ENCODE results near the gene SCYL1.

Gene SCYL1

GRCh38 chr11:65572356-65573051, 47.6 kb downstream of the SCYL1 start, which contains the start of gene FAM89B:
Gene FAM89B, plus strand, starts transcription at chr11:65572538. Its CDS starts 132 bp downstream, at chr11:65572670.
- peak; percentile 62 for DNase-seq

DNA sequence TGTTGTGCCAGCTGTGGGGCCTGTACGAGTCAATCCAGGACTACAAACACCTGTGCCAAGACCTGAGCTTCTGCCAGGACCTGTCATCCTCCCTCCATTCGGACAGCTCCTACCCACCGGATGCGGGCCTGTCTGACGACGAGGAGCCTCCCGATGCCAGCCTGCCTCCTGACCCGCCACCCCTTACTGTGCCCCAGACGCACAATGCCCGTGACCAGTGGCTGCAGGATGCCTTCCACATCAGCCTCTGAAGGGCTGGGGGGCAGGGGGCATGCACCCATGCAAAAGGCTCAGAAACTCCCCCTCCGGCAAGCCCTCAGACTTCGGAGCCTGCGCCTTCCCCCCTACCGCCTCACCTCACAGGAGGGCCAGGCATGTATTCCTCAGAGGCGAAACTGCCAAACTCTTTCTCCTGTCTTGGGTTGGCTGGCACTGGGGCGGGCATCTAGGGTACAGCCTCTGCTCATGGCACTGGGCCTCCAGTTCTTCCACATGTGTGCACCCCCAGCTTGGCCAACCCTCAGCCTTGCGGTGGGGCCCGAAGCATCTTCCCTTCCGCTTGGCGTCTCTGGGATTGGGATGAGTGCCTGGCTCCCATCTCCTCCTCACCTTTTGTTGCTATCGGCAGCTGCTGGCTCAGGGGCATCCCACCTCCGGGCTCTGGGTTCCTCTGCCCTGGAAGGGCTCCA, 48.7 kb downstream of the SCYL1 start:
- DNase-seq, result no peak

DNA sequence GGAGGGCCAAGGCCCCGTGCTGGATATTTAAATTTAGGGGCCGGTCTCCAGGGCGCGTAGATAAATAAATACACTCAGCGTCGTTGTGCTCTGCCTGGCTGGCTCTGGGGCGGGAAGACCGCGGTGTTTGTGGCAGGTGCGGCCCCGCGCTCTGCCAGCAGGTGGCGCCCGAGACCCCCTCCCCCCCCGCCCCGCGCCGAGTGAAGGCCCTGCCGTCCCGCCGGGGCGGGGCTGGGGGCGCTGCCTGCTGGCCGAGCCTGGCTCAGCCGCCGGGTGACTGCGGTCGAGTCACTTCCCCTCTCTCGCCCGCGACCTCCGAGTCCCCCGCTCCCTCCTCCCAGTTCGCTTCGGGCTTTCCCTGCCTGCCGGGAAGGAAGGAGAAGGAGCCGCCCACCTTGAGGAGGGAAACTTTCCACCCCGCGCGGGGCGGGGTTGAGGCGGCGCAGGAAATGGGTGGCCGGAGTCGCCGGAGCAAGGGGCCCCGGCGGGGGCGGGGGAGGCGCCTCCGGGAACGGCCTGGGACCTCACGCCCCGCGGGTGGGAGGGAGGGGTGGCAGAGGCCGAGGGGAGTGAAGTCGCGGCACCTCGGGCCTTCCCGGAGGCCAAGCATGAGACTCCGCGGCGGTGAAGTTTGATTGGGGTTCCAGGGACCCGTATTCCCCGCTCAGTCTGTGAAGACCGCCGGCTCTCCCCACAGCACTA, 49.4 kb downstream of the SCYL1 start:
- DNase-seq, result peak; percentile 96

DNA sequence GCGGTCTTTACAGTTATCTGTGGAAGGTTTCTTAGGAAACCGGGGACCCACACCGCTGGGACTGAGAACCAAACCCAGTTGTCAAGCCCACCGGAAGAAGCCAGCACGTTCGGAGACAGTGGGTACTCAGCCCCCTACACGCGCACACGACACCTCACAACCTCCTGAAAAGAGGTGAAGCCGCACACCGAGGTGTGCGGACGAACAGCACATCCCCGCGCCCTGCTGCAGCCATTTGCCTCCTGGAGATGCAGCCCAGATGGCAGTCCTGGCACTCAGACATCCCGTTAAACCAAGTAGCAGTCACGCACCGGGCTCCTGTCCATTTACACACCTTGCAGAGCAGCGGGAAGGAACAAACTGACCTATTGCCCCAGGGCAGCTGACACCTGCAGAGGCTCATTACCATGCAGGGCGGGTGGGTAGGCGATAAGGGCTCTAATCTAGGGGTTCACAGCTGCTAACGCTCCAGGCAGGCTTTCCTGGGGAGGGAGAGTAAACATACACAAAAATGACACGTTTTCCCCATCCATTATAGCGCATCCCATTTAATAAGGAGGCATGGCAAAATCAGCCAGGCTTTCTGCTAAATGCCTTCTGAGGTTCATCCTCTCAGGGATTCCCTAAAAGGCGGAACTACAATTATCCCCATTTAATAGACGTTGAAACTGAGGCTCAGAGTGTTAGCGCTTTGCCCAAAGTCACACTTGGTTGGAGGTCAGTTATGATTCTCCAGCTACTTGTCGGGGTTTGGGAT, 50.1 kb downstream of the SCYL1 start:
- no peak for DNase-seq

DNA sequence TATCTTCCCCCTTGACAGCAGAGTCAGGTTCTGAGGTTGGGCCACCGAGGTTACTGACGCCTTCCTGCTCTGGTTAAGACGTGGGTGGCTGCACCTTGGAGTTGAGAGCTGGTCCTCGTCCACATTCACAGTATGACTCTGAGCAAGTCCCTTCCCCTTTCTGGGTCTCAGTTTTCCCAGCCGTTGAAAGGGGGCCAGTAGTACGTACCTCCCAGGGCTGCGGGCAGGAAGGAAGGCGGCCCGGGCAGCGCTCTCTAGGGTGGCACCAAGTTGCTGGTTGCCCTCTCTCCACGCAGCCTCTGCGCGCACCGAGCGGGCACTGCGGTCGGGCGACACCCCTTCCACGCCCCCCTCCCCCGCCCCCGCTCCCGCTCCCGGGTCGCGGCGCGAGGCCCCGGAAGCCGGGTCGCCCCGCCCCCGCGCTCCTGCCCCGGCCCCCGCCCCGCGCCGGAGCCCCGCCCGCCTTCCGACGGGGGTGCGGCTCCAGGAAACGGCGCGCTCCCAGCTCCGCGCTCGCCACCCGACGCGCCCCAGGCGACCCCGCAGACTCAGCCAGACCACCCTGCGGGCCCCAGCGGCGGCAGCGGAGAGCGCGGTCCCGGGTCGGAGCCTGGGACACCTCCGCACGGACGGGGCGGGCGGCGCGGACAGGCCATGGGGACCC, 50.8 kb downstream of the SCYL1 start, which contains the start of gene EHBP1L1:
Gene EHBP1L1 (plus strand): TSS at position 486 of the 664 bp plus-strand sequence. CDS start 250 bp downstream, outside the sequence.
- peak; percentile 62 for DNase-seq

- no peak for DNase-seq
These were observed 51.5 kb downstream of the SCYL1 start for GRCh38 chr11:65576232-65576866.

DNA sequence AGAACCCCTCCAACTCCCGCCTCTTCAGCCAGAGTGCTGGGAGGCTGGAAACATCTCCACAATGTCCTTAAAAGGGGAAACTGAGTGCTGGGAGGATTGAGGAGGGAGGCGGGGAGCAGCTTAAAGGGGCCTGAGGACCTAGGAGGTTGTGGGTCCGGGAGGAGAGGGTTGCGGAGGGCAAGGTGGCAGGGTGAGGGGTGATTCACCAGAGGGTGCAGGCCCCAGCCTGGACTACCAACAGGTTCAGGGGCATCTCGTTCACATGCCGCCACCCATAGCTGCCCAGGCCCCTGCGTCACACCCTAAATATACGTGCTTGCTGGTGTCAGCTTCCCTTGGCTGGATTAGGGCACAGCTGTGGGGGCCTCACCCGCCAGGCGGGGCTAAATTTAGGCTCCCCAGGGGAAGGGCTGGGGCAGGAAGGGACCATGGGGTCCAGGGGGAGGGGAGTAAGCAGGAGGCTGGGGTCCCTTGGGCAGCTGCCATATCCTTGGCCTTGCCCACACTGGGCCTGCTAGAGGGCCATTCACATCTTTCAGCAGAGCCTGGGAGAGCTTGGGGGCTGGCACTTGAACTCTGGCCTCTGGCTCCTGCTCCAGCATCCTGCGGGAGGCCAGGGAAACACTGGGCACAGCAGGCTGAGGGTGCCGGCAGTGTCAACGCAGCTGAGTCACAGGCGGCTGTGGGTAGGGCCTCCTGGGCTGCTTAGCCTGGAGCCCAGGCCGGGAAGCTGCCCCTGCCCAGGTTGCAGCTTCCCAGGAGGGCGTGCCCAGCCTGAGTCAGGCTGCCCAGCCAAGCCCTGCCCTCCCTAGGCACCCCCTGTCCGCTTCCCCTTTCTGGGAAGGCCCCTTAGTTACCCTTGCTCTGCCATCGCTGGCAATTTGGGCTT, 52.2 kb downstream of the SCYL1 start:
- DNase-seq, result peak; percentile 16

GRCh38 chr11:65577756-65578109, 52.9 kb downstream of the SCYL1 start:
- no peak for DNase-seq

DNA sequence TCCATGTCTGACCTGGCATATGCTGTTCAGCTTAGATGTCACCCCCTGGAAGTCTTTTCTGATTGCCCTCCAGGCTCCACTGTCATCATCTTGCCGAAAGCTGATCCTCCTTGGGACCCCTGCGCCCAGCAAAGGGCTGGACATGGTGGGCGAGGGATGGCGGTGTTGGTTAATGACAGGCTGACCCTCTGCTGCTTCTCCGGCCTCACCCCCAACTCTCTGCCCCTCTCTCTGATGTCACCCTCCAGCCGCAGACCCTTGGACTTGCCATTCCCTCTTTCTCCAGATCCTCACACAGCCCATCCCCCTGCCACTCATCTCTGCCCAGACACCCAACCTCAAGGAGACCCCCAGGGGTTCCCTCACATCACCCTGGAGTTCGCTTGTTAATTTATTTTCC, 53.3 kb downstream of the SCYL1 start:
- DNase-seq, result no peak

- DNase-seq, result no peak
These were observed 53.8 kb downstream of the SCYL1 start for GRCh38 chr11:65578667-65579066.

DNA sequence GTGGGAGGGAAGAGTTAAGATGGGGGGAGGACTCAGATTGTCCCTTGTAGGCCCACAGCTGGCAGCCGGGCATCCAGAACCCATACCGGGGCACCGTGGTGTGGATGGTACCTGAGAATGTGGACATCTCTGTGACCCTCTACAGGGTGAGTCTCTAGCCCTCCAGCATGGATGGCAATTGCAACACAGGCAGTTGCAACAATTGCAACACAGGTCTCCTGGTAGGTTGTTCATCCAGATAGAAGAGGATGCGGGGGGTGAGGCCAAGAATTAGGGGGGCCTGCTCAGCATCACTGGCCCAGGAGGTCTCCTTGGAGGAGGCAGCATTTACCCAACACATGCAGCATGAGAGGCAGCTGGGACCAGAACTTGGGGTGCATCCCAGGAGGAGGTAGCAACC, 54.4 kb downstream of the SCYL1 start:
- no peak for DNase-seq

DNA sequence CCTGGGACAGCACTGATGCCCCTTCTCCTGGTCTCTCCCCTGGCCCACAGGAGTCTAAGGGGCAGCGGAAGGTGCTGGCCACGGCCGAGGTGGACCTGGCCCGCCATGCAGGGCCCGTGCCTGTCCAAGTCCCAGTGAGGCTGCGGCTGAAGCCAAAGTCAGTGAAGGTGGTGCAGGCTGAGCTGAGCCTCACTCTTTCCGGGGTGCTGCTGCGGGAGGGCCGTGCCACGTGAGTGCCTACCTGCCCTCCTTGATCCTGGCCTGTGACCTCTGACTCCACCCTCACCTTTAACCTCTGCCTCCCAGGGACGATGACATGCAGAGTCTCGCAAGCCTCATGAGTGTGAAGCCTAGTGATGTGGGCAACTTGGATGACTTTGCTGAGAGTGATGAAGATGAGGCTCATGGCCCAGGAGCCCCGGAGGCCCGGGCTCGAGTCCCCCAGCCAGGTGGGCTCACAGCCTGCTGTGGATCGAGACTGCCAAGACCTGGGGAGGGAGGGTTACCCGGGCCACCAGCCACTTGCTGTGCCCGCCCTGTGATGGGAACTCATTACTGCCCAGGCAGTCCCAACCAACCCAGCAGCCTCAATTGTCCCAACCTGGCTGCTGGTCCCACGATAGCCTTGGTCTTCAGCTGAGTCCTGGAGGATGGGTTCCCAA, 55.3 kb downstream of the SCYL1 start:
- DNase-seq, result no peak

GRCh38 chr11:65580756-65581155, 55.9 kb downstream of the SCYL1 start:
- DNase-seq, result no peak

GRCh38 chr11:65581928-65582327, 57.0 kb downstream of the SCYL1 start:
- DNase-seq, result no peak

- DNase-seq, result no peak
These were observed 58.7 kb downstream of the SCYL1 start for GRCh38 chr11:65583589-65583988.

DNA sequence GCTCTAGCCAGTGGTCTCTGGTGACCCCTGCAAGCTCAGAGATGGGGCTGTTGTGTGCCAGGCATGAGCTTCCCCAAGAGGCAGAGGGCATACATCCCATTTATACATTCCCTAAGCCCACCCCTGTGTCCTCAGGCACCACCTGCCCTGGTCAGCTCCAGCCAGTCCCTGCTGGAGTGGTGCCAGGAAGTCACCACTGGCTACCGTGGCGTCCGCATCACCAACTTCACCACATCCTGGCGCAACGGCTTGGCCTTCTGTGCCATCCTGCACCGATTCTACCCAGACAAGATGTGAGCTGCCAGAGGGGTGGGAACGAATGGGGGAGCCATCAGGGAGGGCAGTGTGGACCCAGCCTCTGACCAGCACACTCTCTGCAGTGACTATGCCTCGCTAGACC, 59.2 kb downstream of the SCYL1 start:
- no peak for DNase-seq

DNA sequence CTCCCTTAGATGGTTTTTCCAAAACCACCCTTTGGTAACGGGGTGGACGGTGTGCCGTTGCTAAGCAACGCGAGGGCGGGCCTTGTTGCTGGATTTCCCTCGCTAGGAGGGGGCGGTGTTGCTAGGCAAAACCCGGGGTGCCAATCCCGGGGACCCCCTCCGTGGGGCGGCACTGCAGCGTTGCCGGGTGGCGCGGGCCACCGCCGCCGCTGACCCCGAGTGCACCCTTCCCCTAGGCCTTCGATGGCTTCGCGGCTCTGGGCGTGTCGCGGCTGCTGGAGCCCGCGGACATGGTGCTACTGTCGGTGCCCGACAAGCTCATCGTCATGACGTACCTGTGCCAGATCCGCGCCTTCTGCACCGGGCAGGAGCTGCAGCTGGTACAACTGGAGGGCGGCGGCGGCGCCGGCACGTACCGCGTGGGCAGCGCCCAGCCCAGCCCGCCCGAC, 59.9 kb downstream of the SCYL1 start:
- no peak for DNase-seq

- DNase-seq, result no peak
These were observed 60.7 kb downstream of the SCYL1 start for GRCh38 chr11:65585396-65586246.

DNA sequence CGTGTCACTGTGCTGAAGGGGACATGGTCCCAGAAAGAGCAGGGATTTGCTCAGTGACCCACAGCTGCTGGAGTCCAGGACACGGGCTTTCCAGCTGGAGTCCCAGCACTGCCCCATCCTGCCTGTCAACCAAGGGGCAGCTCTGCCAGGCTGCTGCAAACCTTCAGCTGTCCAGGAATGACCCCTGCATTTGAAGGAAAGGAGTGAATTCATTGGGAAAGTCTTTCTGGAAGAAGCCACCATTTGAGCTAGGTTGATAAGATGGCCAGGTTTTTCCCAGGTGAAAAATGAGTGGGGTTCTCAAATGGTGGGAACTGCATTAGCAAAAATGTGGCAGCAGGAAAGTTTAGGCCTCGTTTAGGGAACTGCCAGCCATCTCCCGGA, 61.4 kb downstream of the SCYL1 start:
- no peak for DNase-seq
